HAP-1 (cell line): Measurements from ENCODE around the gene CAPRIN2.

ENCODE experiments used
- DNase-seq, 2 experiments: peaks; one replicate each; pipeline ENCODE4 v3.0.0-alpha.2; 2016 to 2020; ENCODE audit warnings: low spot score in 2 of 2
- H3K27me3 ChIP-seq: fragments of 250-450 bp; sonication (Bioruptor Pico); 2 replicates; pipeline ENCODE4 v1.5.1; 2020; ENCODE audit warnings: low read depth, mild to moderate bottlenecking, moderate library complexity
- H3K36me3 ChIP-seq: fragments of 250-450 bp; sonication (Bioruptor Pico); replicated peaks from 2 replicates; pipeline ENCODE4 v1.5.1; 2020; ENCODE audit warnings: mild to moderate bottlenecking
- H3K4me1 ChIP-seq: fragments of 250-450 bp; sonication (Bioruptor Pico); 2 replicates; pipeline ENCODE4 v1.5.1; 2020; ENCODE audit warnings: mild to moderate bottlenecking
- H3K4me3 ChIP-seq: fragments of 250-450 bp; sonication (Bioruptor Pico); 2 replicates; pipeline ENCODE4 v1.5.1; 2020; ENCODE audit warnings: mild to moderate bottlenecking, moderate library complexity
- H3K9me3 ChIP-seq: fragments of 250-450 bp; sonication (Bioruptor Pico); 2 replicates; pipeline ENCODE4 v1.5.1; 2020; ENCODE audit warnings: mild to moderate bottlenecking, moderate library complexity
- in situ Hi-C: fragments of 300-500 bp; cut with MboI; formaldehyde crosslinking; loops from 3 replicates; pipeline ENCODE4 v1.14.3; 2020; ENCODE audit warnings: low sequenced_read_pairs, inconsistent platforms, mixed read lengths

The CAPRIN2 gene

DNA sequence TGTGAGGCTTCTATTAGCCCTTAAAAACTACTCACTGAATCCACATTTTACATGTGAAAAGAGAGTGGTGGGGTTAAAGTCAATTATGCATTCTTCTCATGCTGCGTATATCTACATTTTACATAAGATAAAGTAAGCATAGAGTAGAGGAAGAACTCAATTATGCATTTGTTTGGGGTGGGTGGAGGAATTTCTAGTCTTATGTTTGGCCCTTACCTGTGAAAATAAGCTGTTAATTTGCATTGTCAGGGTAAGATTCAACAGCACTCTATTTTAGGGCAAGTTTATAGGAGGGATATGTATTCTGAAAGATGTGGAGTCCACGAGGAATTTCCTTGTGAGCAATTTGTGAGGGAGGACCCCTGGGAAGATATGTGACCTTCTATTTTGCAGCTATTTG lies 30.9 kb upstream of the CAPRIN2 start:
- peaks cover 6% of the 10 kb centered on the region; the same call in 1 of the 2 replicates for H3K4me1 ChIP-seq
- in situ Hi-C loops = no loop called here
- peak in 1 of 2 experiments; percentile 74 for DNase-seq
- H3K4me3 ChIP-seq = no peak overlapping the region
- H3K27me3 ChIP-seq = no peaks in the 10 kb centered on the region
- H3K9me3 ChIP-seq = peaks cover 8% of the 10 kb centered on the region; the same call in 1 of the 2 replicates
- H3K36me3 ChIP-seq = no peaks in the 10 kb centered on the region

DNA sequence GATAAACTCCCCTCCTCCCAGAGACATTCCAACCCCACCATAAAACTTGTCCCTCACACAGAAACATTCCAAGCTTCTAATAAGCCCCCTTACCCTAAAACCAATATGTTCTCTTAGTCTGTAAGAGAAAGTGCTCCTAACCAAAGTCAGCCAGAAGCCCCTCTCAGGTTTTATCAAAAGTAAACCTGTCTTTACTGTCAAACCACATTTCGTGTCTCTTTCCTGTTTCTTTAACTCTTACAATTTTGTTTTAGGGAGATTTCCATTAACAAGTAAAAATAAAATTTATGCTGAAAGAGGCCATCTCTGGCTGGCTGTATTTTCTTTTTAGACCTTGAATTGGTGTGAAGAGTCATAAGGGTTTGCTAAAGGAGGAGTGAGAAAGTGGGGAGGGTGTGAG lies 29.8 kb upstream of the CAPRIN2 start:
- in situ Hi-C loops = no loop called here
- Histone ChIP-seq H3K36me3 (no peaks in the 10 kb centered on the region), H3K27me3 (no peaks in the 10 kb centered on the region), H3K4me3 (no peak overlapping the region), H3K4me1 (peaks cover 6% of the 10 kb centered on the region; the same call in 1 of the 2 replicates), H3K9me3 (peaks cover 8% of the 10 kb centered on the region; the same call in 1 of the 2 replicates)
- no peak for DNase-seq

DNA sequence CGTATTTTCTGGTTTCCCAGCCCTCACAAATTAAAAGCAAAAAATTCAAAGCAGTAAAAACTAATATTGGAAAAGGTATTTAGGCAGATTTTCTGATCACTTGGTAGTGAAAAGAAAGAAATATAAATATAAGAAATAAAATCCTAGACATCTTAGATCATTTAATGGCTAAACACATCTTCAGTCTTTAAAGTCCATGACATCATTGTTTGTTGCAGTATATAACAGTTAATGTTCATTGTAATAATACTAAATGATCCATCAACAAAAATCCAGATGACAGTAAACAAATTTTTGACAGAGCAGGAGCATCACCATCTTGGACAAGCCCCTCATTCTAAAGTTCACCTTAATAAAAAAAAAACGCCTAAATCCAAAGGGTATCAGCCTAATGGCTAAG lies 29.2 kb upstream of the CAPRIN2 start:
- DNase-seq = no peak
- Histone ChIP-seq H3K4me1 (peaks cover 6% of the 10 kb centered on the region; the same call in 1 of the 2 replicates), H3K4me3 (no peak overlapping the region), H3K9me3 (peaks cover 8% of the 10 kb centered on the region; the same call in 1 of the 2 replicates), H3K36me3 (no peaks in the 10 kb centered on the region), H3K27me3 (no peaks in the 10 kb centered on the region)
- in situ Hi-C loops = no loop called here

DNA sequence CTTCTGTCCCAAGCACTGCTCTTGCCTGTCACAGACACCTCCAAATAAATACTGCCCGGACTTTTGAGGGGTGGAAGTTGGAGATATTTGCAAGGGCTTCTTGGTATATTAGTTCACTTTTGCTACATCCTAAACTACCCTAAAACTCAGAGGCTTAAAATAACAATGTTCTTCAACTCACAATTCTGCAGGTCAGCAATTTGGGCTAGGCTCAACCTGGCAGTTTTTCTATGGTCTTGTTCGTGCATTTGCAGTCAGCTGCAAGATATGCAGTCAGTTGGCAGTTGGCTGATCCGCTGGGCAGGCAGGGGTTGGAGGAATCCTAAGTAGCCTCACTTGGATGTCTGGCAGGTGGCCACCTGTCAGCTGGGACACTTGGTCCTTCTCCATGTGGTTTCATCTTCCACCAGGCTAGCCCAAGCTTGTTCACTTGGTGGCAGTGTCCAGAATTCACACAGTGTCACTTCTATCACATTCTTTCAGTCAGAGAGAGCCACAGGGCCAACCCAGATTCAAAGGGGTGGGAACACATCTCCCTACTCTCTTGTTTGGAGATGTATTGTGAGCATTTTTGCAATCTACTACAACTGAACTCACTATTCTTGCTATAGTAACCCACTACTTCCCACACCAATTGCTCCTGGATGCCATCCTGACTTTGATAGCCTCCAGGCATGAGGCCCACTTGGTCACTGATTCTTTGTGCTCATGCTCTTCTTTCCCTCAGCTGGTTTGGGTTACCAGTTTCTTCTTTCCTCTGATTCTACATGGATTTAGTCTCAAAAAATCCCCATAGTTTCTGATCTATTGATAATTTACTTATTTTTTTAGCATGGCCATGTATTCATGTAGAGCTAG lies 27.8 kb upstream of the CAPRIN2 start:
- Histone ChIP-seq H3K4me3 (no peak overlapping the region), H3K9me3 (peaks cover 9% of the 10 kb centered on the region), H3K27me3 (no peaks in the 10 kb centered on the region), H3K36me3 (no peaks in the 10 kb centered on the region), H3K4me1 (peaks cover 6% of the 10 kb centered on the region; the same call in 1 of the 2 replicates)
- DNase-seq = no peak
- in situ Hi-C loops = no loop called here

DNA sequence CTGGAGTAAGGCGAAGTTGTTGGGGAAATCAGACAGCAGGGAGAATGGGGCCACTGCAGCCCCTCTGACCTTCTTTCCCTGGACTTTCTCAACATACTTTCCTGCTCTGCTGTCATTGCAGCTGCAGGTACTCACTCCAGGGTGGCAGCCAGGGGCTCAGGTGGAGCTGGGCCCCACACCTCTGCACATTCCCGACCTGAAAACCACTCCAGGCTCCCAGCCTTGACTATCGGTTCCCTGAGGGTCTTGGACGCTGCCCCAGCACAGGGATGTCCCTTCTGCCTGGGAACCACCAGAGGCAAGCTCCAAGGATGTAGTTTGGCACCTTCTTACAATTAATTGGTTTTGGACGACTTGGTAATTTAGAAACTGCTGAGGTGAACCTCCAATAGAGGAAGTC lies 24.8 kb upstream of the CAPRIN2 start:
- Histone ChIP-seq H3K9me3 (peaks cover 8% of the 10 kb centered on the region), H3K27me3 (no peaks in the 10 kb centered on the region), H3K4me1 (no peaks in the 10 kb centered on the region), H3K36me3 (no peaks in the 10 kb centered on the region), H3K4me3 (no peak overlapping the region)
- DNase-seq = no peak
- in situ Hi-C loops = no loop called here

DNA sequence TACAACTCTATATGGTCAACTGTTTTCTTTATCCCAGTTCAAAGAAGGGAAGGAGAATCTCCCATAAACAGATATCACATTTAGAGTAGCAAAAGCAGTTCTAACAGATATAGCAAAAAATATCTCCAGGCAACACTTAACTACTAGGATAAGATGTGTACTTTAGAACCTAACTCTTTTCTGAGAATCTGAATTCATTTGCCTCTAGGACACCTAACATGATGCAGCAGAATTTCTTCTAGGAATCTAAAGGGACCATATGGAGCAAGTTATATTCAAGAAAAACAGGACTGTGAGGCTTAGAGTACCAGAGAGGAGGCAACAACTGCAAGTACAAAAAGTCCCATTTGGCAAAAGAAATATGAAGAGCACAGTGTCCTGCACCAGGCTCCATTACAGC lies 24.4 kb upstream of the CAPRIN2 start:
- no peak for DNase-seq
- Histone ChIP-seq H3K9me3 (peaks cover 11% of the 10 kb centered on the region), H3K27me3 (no peaks in the 10 kb centered on the region), H3K4me3 (no peak overlapping the region), H3K4me1 (no peaks in the 10 kb centered on the region), H3K36me3 (no peaks in the 10 kb centered on the region)
- in situ Hi-C loops = no loop called here

DNA sequence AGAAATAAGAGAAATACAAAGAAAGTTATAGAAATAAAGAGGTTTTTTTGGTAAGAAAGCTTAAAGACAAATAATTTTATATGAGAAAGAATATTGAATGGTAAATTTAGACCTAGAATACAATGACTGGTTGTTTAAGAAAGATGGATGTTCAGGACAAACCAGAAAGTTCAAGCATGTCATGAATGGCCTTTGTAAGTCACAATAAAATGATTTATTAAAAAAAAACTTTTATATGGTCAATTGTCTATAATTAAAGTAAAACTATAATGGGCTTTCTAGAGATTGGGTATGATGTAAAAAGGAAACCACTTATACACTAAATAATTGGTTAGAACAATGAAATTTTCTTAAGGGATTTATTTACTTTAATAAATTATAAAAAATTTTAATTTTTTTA lies 19.8 kb upstream of the CAPRIN2 start:
- DNase-seq = no peak
- Histone ChIP-seq H3K27me3 (no peaks in the 10 kb centered on the region), H3K4me3 (no peak overlapping the region)

DNA sequence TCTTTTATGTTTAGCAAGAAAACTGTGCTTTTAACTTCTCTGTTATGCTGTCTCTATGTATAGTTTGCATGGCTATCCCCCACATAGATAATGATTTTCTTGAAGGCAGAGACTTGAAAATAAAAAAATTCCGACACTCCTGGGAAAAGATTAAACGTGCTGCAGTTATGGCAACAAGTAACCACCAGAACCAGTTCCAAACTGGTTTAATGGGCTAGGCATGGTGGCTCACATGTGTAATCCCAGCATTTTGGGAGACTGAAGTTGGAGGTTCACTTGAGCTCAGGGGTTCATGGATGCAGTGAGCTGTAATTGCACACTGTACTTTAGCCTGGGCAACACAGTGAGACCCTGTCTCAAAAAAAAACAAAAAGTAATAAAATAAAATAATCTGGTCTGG lies 15.1 kb upstream of the CAPRIN2 start:
- H3K4me3 ChIP-seq = no peak overlapping the region
- peaks cover 12% of the 10 kb centered on the region for H3K9me3 ChIP-seq
- no peaks in the 10 kb centered on the region for H3K36me3 ChIP-seq
- H3K4me1 ChIP-seq = no peaks in the 10 kb centered on the region
- DNase-seq = no peak
- H3K27me3 ChIP-seq = peaks cover 13% of the 10 kb centered on the region
- in situ Hi-C loops = no loop called here

More for the DNA sequence above, 19.8 kb upstream of the CAPRIN2 start:
- Histone ChIP-seq H3K9me3 (peaks cover 14% of the 10 kb centered on the region), H3K4me1 (no peaks in the 10 kb centered on the region), H3K36me3 (no peaks in the 10 kb centered on the region)
- in situ Hi-C loops = no loop called here

DNA sequence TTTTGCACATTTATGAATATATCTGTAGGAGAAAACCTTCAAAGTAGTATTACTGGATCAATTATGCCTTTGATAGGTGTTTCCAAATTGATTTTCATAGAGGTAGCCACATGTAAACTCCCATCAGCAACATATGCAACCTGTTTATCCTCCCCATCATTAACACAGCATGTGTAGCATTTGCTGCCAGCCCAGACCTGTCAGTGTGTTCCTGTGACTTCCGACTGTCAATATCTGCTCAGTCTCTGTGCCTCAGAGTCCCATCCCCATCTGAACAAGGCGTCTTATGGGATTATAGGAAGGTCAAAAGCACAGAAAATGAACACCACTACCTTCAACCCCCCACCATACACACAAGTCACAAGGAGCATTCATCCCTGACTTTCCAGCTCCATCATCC lies 9.5 kb upstream of the CAPRIN2 start:
- no peak overlapping the region for H3K4me3 ChIP-seq
- DNase-seq = no peak
- H3K9me3 ChIP-seq = no peaks in the 10 kb centered on the region
- in situ Hi-C loops = no loop called here
- H3K4me1 ChIP-seq = no peaks in the 10 kb centered on the region
- no peaks in the 10 kb centered on the region for H3K36me3 ChIP-seq
- peaks cover 17% of the 10 kb centered on the region for H3K27me3 ChIP-seq

DNA sequence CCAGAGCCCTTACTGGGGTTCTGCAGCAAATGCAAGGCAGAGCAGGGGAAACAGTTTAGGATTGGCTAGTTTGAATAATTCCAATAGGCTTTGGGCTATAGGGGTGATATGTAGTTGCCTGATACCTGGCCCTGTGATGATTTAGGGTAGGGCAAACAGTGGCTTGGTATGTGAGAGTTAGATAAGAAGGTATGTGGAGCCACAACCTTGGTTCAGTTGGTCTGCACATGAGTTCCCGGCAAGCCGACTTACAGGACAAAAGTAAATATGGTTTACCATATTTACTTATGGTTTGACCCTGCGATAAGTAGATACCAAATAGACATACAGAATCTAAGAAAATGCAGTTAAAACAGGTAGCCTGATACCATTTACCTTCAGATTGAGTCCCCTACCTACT lies 8.3 kb upstream of the CAPRIN2 start:
- H3K9me3 ChIP-seq = no peaks in the 10 kb centered on the region
- peaks cover 17% of the 10 kb centered on the region for H3K27me3 ChIP-seq
- no peaks in the 10 kb centered on the region for H3K36me3 ChIP-seq
- H3K4me1 ChIP-seq = no peaks in the 10 kb centered on the region
- in situ Hi-C loops = no loop called here
- H3K4me3 ChIP-seq = no peak overlapping the region
- no peak for DNase-seq

DNA sequence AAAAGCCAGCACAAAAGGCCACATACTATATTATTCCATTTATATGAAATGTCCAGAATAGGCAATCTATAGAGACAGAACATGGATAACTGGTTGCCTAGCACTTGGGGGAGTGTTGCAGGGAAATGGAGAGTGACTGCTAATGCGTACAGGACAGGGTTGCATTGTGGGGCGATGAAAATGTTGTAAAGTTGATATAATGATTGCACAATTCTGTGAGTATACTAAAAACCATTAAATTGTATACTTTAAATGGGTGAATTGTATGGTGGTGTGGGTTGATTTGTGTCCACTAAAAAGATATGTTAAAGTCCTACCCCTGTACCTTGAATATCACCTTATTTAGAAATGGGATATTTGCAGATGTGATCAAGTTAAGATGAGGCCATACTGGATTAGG lies 7.0 kb upstream of the CAPRIN2 start:
- no peak for DNase-seq
- no peaks in the 10 kb centered on the region for H3K4me1 ChIP-seq
- in situ Hi-C loops = no loop called here
- H3K27me3 ChIP-seq = peaks cover 15% of the 10 kb centered on the region
- no peaks in the 10 kb centered on the region for H3K9me3 ChIP-seq
- H3K36me3 ChIP-seq = no peaks in the 10 kb centered on the region
- H3K4me3 ChIP-seq = no peak overlapping the region

DNA sequence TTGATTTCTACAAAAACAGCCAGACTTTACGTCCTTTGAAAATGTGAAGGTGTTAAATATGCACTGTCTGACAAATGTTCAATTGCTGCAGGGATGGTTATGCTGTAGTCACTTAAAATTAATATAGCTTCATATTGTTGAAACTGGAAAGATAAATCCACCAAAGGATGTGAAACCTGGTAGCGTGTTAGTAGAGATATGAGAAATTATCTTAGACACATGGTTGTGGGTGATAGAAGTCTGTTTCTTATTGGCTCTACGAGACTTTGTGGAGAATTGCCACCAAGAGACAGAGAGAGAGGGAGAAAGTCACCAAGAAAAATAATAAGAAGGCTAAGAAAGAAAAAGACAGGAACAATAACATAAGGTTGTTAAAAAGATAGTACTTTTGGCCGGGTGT lies 2.6 kb upstream of the CAPRIN2 start:
- Histone ChIP-seq H3K9me3 (no peaks in the 10 kb centered on the region), H3K4me1 (peaks cover 12% of the 10 kb centered on the region), H3K36me3 (no peaks in the 10 kb centered on the region), H3K4me3 (no peak overlapping the region), H3K27me3 (no peaks in the 10 kb centered on the region)
- DNase-seq = no peak
- in situ Hi-C loops = no loop called here

DNA sequence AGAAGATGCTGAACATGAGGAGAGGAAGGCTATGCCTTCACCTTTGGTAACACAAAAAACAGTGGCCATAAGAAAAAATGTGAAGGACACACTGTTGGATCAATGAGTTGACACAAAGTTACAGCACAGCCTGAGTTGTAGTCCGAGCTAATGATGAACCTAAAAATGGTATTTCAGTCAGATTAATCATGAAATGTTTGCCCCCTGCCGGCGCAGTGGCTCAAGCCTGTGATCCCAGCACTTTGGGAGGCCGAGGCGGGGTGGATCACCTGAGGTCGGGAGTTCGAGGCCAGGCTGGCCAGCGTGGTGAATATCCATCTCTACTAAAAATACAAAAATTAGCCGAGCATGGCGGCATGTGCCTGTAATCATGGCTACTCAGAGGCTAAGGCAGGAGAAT lies 1.3 kb upstream of the CAPRIN2 start:
- H3K9me3 ChIP-seq = no peaks in the 10 kb centered on the region
- in situ Hi-C loops = no loop called here
- H3K4me1 ChIP-seq = peaks cover 12% of the 10 kb centered on the region
- DNase-seq = no peak
- H3K4me3 ChIP-seq = no peak overlapping the region
- no peaks in the 10 kb centered on the region for H3K27me3 ChIP-seq
- no peaks in the 10 kb centered on the region for H3K36me3 ChIP-seq

DNA sequence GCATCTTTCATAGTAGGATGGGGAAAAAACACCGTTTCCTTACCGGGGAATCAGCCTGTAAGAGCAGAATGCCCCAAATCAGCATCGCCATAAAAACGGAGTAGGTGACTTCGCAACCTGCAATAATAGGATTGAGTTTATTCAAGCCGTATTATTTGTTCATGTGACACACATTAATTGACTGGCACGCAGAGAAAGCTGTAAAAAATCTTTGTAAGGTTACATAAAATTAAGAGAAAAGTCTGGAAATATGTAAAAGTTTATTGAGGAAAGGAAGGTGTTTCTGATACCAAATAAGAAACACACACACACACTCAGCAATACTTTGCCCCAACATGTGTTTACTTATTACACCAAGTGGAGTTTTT lies 628 bp upstream of the CAPRIN2 start:
- in situ Hi-C loops = no loop called here
- DNase-seq = peak in 1 of 2 experiments; percentile 6

More for the DNA sequence above, 628 bp upstream of the CAPRIN2 start:
- Histone ChIP-seq H3K4me1 (peaks cover 12% of the 10 kb centered on the region), H3K36me3 (no peaks in the 10 kb centered on the region; the same call in 1 of the 2 replicates), H3K27me3 (no peaks in the 10 kb centered on the region), H3K4me3 (peak overlapping the region; percentile 63), H3K9me3 (no peaks in the 10 kb centered on the region)
